Natural killer cell treated with Interleukin-12 subunit alpha and Interleukin-12 subunit beta and Interleukin-15 and Interleukin-18, amount 100 ng/mL, for 72 hours (primary cell): ENCODE results near the gene MYO16. TPM values are rescaled to one million over a fixed set of nuclear protein-coding genes. Genes with fewer than 3 reads are reported as not detected.

Experiments used
- ATAC-seq, 2 donors: fragments of 150-1000 bp; cut with Tn5 transposase in 1 of 2; sonication (Bioruptor Pico), chemical (Tn5 transposase) in 1 of 2; 2 replicates each; pipeline ENCODE4 v1.10.0; 2021
- DNase-seq: peaks from one replicate; pipeline ENCODE4 v3.0.0; 2022; ENCODE audit warnings: low spot score
- H3K27ac Mint-ChIP-seq, 2 donors: 1 replicate in 1 of 2; 2 replicates in 1 of 2; pipeline ENCODE4 v1.8.0; 2022; ENCODE audit warnings: mixed read lengths in 2 of 2, mild to moderate bottlenecking in 1 of 2, moderate library complexity in 1 of 2
- H3K27me3 Mint-ChIP-seq, 2 donors: 1 replicate in 1 of 2; 2 replicates in 1 of 2; pipeline ENCODE4 v1.8.0; 2022; ENCODE audit warnings: mixed read lengths in 2 of 2
- H3K36me3 Mint-ChIP-seq: one replicate; pipeline ENCODE4 v1.8.0; 2022; ENCODE audit warnings: mixed read lengths
- H3K4me1 Mint-ChIP-seq, 2 donors: 1 replicate in 1 of 2; 2 replicates in 1 of 2; pipeline ENCODE4 v1.8.0; 2022; ENCODE audit warnings: low read depth in 2 of 2, mixed read lengths in 2 of 2, mild to moderate bottlenecking in 1 of 2
- H3K4me3 Mint-ChIP-seq: one replicate; pipeline ENCODE4 v1.8.0; 2022; ENCODE audit warnings: mixed read lengths
- H3K9me3 Mint-ChIP-seq: 2 replicates; pipeline ENCODE4 v1.8.0; 2022; ENCODE audit warnings: mixed read lengths
- total RNA-seq, 2 donors: library from RNA; stranded (reverse); gene quantifications; one replicate each; pipeline ENCODE4 v1.2.3, GENCODE V29; 2022

MYO16 gene
- total RNA-seq, 2 donors from 2014 or later, result not detected

- no peak for DNase-seq
- Mint-ChIP-seq H3K9me3 (no peaks in the 10 kb centered on the region), H3K4me3 (no peak overlapping the region)
Observed at GRCh38 chr13:108938155-108938554, 308.7 kb downstream of the MYO16 start.

GRCh38 chr13:108940121-108940520, 310.7 kb downstream of the MYO16 start:
- ATAC-seq (no peak), DNase-seq (no peak)
- no peak overlapping the region for H3K27ac Mint-ChIP-seq
- no peak overlapping the region for H3K4me3 Mint-ChIP-seq
- peaks cover 11 to 17% of the 10 kb centered on the region in 2 donors for H3K27me3 Mint-ChIP-seq
- H3K9me3 Mint-ChIP-seq, result no peaks in the 10 kb centered on the region
- H3K36me3 Mint-ChIP-seq, result no peaks in the 10 kb centered on the region
- no peaks in the 10 kb centered on the region for H3K4me1 Mint-ChIP-seq

More at GRCh38 chr13:108938155-108938554, 308.7 kb downstream of the MYO16 start:
- no peak for ATAC-seq
- no peaks in the 10 kb centered on the region for H3K36me3 Mint-ChIP-seq
- no peaks in the 10 kb centered on the region for H3K4me1 Mint-ChIP-seq
- no peak overlapping the region for H3K27ac Mint-ChIP-seq
- H3K27me3 Mint-ChIP-seq, result peaks cover 11 to 17% of the 10 kb centered on the region in 2 donors

DNA sequence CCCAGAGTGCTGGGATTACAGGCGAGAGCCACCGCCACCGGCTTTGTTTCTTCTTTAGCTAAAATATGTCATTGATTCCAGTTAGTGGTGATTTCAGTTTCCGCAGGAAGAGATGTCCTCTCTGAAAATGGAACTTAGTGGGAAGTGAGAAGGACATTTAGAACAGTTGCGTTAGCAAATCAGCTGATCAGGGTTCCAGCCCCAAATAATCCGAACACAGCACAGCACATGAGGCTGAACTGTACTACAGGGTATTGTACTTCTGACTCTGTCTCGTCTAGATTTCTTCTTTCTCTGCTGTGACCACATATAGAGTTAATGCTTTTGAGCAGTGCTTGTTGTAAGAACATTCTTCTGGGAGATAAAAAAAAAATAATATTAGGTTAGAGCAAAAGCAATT, 314.4 kb downstream of the MYO16 start:
- DNase-seq (no peak), ATAC-seq (no peak)
- Mint-ChIP-seq H3K4me1 (no peaks in the 10 kb centered on the region), H3K36me3 (no peaks in the 10 kb centered on the region), H3K27ac (no peak overlapping the region), H3K4me3 (no peak overlapping the region), H3K9me3 (no peaks in the 10 kb centered on the region), H3K27me3 (no peaks in the 10 kb centered on the region)

DNA sequence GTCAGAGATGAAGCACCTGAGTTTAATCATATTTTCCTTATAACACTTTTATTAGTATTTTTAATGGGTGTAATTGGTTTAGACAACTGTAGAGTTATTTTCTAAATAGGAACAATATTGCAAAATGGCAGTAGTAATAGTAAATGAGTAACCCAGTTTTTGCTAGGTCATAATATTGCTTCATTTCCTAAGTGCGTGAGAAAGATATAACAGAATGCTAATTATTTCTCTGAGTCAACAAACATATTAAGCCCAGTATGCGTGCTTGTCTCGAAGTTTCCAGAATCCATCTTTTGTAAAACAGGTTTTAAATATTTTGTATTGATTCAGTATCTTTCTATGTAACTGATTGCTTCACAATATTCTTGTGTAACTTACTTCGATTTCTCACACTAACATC, 315.3 kb downstream of the MYO16 start:
- ATAC-seq, result no peak
- H3K4me1 Mint-ChIP-seq, result no peaks in the 10 kb centered on the region
- H3K27me3 Mint-ChIP-seq, result no peaks in the 10 kb centered on the region
- no peak overlapping the region for H3K4me3 Mint-ChIP-seq
- H3K36me3 Mint-ChIP-seq, result no peaks in the 10 kb centered on the region
- DNase-seq, result no peak
- H3K9me3 Mint-ChIP-seq, result no peaks in the 10 kb centered on the region
- H3K27ac Mint-ChIP-seq, result no peak overlapping the region

GRCh38 chr13:108947551-108948030, 318.2 kb downstream of the MYO16 start:
- Mint-ChIP-seq H3K27me3 (no peaks in the 10 kb centered on the region), H3K27ac (no peak overlapping the region), H3K9me3 (no peaks in the 10 kb centered on the region), H3K36me3 (no peaks in the 10 kb centered on the region), H3K4me1 (no peaks in the 10 kb centered on the region), H3K4me3 (no peak overlapping the region)
- ATAC-seq (no peak), DNase-seq (no peak)

DNA sequence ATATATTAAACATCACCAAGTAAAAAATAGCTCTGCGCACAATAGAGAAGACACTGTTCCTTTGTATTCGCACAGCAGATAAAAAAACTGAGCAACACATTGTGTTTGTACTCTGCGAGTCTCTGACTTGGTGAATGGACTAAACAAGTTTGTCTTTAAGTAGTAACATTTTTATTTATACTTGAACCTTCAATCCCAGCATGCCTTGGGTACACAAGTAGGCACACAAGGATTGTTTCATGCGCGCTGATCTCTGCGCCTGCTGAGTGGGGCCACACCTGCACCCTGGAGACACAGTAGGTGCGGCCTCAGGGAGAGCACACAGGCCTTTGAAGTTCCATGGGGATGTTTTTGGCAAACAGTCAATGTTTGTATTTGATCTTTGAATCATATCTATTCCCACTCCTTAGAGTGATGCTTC, 318.9 kb downstream of the MYO16 start:
- no peak overlapping the region for H3K27ac Mint-ChIP-seq
- no peaks in the 10 kb centered on the region for H3K4me1 Mint-ChIP-seq
- no peaks in the 10 kb centered on the region for H3K9me3 Mint-ChIP-seq
- H3K4me3 Mint-ChIP-seq, result no peak overlapping the region
- H3K36me3 Mint-ChIP-seq, result no peaks in the 10 kb centered on the region
- ATAC-seq, result no peak
- H3K27me3 Mint-ChIP-seq, result no peaks in the 10 kb centered on the region
- no peak for DNase-seq

DNA sequence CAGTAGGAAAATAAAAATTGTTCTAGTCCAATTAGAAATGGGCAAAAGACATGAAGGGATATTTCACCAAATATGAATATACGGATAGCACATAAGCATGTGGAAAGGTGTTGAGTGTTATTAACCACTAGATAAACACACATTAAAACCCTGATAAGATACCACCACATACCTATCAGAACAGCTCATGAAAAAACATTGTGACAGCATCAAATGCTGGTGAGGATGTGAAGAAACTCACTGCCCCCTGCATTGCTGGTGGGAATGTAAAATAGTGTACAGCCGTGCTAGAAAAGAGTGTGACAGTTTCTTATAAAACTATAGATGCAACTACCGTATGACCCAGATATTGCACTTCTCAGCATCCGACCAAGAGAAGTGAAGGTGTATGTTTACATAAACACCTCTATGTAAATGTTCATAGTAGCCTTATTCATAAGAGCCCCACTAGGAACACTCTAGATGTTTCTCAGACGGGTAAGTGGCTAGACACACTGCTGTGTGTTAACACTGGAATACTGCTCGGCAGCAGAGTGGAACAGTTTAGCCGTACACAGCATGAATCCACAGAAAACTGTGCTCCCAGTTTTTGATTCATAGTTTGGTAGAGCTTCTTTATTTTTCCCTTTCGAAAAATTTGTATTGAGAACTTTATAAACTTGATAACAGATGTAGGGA, 321.1 kb downstream of the MYO16 start:
- Mint-ChIP-seq H3K27ac (no peak overlapping the region), H3K4me3 (no peak overlapping the region), H3K9me3 (no peaks in the 10 kb centered on the region), H3K4me1 (no peaks in the 10 kb centered on the region), H3K36me3 (no peaks in the 10 kb centered on the region), H3K27me3 (no peaks in the 10 kb centered on the region)
- no peak for DNase-seq
- no peak for ATAC-seq

- ATAC-seq (no peak), DNase-seq (no peak)
- H3K27ac Mint-ChIP-seq, result no peak overlapping the region
- no peak overlapping the region for H3K4me3 Mint-ChIP-seq
- H3K9me3 Mint-ChIP-seq, result no peaks in the 10 kb centered on the region
- peaks cover 2 to 12% of the 10 kb centered on the region in 2 donors for H3K27me3 Mint-ChIP-seq
- H3K36me3 Mint-ChIP-seq, result no peaks in the 10 kb centered on the region
- no peaks in the 10 kb centered on the region for H3K4me1 Mint-ChIP-seq
Observed at GRCh38 chr13:108955741-108956140, 326.3 kb downstream of the MYO16 start.

- Mint-ChIP-seq H3K4me1 (no peaks in the 10 kb centered on the region), H3K27ac (no peak overlapping the region), H3K36me3 (no peaks in the 10 kb centered on the region), H3K4me3 (no peak overlapping the region), H3K9me3 (no peaks in the 10 kb centered on the region), H3K27me3 (peaks cover 2 to 12% of the 10 kb centered on the region in 2 donors)
- DNase-seq, result no peak
- ATAC-seq, result no peak
Observed at GRCh38 chr13:108957369-108958012, 328.1 kb downstream of the MYO16 start.

- H3K9me3 Mint-ChIP-seq, result no peaks in the 10 kb centered on the region
- no peak overlapping the region for H3K4me3 Mint-ChIP-seq
- no peaks in the 10 kb centered on the region for H3K4me1 Mint-ChIP-seq
- peaks cover 2 to 12% of the 10 kb centered on the region in 2 donors for H3K27me3 Mint-ChIP-seq
- no peaks in the 10 kb centered on the region for H3K36me3 Mint-ChIP-seq
- ATAC-seq (no peak), DNase-seq (no peak)
- H3K27ac Mint-ChIP-seq, result no peak overlapping the region
Observed at GRCh38 chr13:108958013-108958376, 328.6 kb downstream of the MYO16 start.

GRCh38 chr13:108959234-108959633, 329.8 kb downstream of the MYO16 start:
- Mint-ChIP-seq H3K4me1 (no peaks in the 10 kb centered on the region), H3K27me3 (peaks cover 2 to 12% of the 10 kb centered on the region in 2 donors), H3K9me3 (no peaks in the 10 kb centered on the region), H3K4me3 (no peak overlapping the region), H3K27ac (no peak overlapping the region), H3K36me3 (no peaks in the 10 kb centered on the region)
- DNase-seq (no peak), ATAC-seq (no peak)

- ATAC-seq, result no peak
- H3K27ac Mint-ChIP-seq, result no peak overlapping the region
- no peaks in the 10 kb centered on the region for H3K4me1 Mint-ChIP-seq
- H3K36me3 Mint-ChIP-seq, result no peaks in the 10 kb centered on the region
- H3K27me3 Mint-ChIP-seq, result peaks cover 2 to 12% of the 10 kb centered on the region in 2 donors
- no peak overlapping the region for H3K4me3 Mint-ChIP-seq
- no peak for DNase-seq
- H3K9me3 Mint-ChIP-seq, result no peaks in the 10 kb centered on the region
Observed at GRCh38 chr13:108960006-108960405, 330.6 kb downstream of the MYO16 start.

DNA sequence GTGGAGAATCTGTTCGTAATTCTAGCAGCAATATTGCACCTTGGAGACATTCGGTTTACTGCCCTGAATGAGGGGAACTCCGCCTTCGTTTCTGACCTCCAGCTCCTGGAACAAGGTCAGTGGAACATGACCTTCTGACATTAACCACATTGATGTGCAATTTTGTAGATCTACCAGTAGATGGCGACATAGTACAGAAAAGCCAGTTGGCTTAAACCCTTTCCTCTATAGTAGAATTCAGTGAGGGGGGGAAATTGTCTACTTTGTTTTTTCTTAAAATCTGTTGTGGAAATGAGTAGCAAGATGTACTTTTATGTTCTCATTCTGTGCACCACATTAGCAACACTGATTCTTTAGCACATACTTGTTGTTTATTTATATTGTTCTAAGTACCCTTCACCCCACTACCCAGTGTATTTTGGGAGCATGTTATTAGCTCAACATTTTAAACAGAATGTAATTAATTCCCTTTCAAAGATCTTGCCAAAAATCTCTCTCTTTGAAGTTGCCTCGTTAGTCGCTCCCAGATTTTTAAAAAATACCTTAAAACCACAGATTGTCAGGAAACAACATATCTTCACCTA, 332.2 kb downstream of the MYO16 start:
- DNase-seq (no peak), ATAC-seq (peak in 1 of 2 donors; percentile 63)
- Mint-ChIP-seq H3K27me3 (peaks cover 2% of the 10 kb centered on the region in 2 donors), H3K4me3 (no peak overlapping the region), H3K36me3 (no peaks in the 10 kb centered on the region), H3K27ac (no peak overlapping the region), H3K9me3 (no peaks in the 10 kb centered on the region), H3K4me1 (no peaks in the 10 kb centered on the region)

DNA sequence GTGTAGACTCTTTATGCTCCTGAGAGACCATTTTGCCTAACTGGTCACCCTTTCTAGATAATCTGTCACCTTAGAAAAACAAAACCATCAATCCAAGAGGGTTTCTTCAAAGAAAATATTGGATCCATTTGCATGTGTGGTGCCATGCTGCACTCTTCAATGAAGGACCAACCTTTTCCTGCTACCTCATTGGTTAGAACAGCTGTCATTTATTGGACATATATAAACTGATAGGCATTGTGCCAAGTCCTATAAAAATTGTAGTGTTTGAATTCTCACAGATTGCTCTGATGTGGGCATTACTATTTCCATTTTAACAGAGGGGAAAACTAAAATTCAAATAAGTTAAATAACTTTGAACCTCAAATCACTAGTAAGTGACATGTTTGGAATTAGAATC, 333.2 kb downstream of the MYO16 start:
- ATAC-seq, result no peak
- Mint-ChIP-seq H3K36me3 (no peaks in the 10 kb centered on the region), H3K4me1 (no peaks in the 10 kb centered on the region), H3K4me3 (no peak overlapping the region), H3K9me3 (no peaks in the 10 kb centered on the region), H3K27me3 (peaks cover 0 to 2% of the 10 kb centered on the region in 2 donors), H3K27ac (no peak overlapping the region)
- DNase-seq, result no peak
